ENCODE measurements around the gene HCK.

HCK gene

DNA sequence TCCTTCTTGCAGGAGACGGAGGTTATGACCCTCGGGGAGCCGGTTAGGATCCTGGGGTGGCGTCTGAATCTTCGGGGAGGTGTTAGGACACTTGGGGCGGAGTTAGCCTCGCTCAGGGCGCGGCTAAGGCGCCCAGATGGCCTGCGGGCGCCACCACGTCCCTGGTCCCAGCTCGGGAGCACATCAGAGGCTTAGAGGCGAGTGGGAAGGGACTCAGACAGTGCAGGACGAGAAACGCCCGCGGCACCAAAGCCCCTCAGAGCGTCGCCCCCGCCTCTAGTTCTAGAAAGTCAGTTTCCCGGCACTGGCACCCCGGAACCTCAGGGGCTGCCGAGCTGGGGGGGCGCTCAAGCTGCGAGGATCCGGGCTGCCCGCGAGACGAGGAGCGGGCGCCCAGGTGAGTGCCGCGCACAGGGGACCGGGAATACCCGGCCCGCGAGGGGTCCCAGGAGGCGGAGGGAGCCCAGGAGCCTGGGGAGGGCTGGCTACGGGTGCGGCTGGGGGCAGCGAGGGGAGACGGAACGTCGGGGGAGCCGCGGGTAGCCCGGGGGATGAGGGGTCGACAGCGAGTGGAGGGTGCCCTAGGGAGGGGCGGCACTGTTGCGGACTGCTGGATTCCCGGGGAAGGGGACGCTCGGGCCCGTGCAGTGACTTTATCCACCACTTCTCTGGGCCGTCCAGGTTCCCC, at the start of gene HCK:
Gene HCK (plus strand): TSS at position 153 of the 688 bp plus-strand sequence.
- no peak for DNase-seq (ENCODE audit: low read depth)

- DNase-seq (ENCODE audit: low read depth) = no peak
Observed at GRCh38 chr20:32003325-32003724, 48.7 kb upstream of the HCK start.

DNA sequence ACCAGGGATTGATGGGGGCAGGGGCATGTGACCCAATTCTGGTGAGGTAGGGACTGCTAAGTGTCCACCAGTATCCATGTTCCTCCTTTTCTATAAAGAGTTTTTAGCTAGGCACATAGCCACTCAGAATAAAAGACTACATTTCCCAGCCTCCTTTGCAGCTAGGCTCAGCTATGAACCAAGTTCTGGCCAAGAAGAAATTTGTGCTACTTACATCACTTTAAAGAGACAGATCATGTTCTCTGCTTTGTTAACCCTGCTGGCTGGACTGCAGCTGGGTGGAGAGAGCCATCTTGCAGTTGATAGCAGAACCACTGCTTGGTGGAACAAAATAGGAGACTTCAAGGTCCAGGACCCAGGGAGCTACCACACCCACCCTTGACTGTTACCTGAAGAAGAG, 47.1 kb upstream of the HCK start:
- no peak for DNase-seq (ENCODE audit: low read depth)

- no peak for DNase-seq (ENCODE audit: low read depth)
Observed at GRCh38 chr20:32006053-32006452, 46.0 kb upstream of the HCK start.

DNA sequence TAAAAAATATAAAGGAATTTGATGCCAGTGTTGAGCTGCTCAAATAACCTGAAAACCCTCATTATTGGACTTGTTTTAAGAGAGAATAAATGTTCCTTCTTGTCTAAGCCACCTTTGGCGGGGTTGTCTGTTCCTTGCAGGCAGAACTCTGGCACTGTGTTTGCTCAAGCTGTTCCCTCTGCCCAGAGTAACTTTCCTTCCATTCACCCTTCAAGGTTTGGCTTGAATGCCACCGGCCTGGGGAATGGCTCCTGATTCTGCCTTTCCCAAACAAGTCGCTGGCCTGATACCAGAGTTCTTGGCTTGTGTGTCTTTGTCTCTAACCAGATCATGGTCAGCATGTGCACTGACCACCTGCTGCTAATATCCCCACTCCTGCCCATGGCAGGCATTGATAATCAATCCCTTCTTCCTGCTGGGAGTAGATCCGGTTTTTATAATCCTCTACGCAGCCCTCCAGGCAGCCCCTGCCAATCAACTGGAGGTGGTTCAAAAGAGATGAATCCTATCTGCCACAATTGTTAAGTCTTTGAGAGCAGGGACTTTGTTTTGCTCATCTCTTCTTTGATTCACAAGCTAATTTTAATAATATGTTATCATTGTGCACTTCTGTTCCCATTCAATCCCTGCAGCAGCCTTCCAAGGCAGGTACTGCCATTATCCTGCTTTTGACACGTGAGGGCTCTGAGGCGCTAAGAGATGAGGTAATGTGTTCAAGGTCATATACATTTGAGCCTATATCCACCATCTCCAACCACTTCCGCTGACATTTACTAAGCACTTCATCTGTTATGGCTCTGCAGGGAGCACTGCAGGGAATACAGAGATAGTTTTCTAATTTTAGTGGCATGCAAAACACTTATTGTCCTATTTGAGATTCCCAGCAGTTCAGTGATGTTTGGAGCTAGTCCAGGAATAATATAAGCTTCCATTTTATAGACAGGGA, 44.9 kb upstream of the HCK start:
- DNase-seq (ENCODE audit: low read depth) = no peak

DNA sequence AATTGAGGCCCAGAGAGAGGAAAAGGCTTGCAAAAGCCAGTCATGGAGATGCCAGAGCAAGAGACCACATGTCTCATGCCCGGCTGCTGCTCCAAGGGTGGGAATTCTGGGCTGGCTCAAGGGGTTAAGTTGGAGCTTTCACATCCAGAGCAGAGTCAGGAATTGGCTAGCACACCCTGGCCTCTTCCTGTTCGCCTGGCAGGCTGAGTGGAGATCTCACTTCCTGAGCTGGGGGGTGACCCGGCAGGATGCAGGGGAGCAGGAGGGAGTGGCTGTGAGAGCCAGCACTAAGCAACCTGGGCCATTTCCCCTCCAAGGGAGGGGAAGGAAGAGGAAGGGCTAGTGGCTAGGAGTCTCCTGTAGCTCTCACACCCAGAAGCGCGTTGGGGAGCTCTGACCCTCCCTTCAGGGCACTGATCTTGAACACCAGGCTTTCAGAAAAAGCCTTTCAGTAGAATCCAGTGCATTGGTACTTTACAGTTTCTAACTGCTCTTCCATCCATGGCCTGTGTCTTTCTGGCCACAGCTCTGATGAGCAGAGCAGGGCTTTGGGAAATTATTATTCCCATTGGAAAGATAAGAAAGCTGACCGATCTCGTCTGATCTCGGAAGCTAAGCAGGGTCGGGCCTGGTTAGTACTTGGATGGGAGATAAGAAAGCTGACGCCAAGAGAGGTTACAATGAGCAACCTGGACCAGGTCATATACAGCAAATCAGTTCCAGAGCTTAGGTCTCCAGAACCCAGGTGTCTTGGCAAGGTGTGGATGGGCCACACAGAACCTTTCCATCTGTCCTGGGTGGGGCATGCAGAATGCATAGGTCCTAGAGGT, 44.0 kb upstream of the HCK start:
- no peak for DNase-seq (ENCODE audit: low read depth)

- DNase-seq (ENCODE audit: low read depth) = no peak
Observed at GRCh38 chr20:32009564-32009963, 42.5 kb upstream of the HCK start.

DNA sequence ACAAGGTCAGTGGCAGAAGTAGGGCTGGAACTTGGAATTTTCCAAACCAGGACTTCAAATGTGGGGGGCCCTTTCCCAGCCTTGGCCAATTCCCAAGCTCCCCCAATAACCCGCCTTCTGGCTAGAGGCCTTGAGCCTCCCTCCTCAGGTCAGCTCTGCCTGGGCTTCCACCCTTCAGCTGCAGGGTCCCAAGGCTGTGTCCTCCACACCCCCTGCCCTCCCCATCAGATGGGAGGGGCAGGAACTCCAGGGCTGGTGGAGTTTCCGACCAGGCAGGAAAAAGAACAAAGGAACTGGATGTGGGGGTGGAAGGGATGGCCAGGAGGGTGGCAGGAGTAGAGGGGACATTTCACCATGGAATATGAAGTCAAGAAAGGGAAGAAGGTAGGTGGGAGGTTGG, 41.9 kb upstream of the HCK start, which contains the start of gene CCM2L:
Gene CCM2L (plus strand): TSS at position 338 of the 400 bp plus-strand sequence. CDS start 17 bp downstream, at position 355.
- DNase-seq (ENCODE audit: low read depth) = no peak

DNA sequence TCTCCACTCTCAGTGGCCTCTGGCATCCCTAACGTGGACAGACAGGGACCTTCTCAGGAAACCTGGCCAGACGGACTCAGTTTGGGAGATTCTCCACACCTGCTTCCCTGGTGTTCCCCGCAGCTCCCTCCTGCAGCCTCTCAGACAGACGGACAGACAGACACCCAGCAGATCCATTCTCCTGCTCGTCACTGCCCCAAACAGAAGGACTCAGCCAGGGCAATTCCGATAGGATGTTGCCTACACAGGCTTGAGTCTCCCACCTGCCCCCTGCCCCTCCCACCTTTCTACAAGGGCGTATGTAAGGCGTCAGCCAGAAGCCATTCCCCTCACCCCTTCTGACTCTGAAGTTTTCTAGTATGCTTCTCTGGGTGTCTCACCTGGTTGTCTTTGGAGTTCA, 41.4 kb upstream of the HCK start:
- no peak for DNase-seq (ENCODE audit: low read depth)

DNA sequence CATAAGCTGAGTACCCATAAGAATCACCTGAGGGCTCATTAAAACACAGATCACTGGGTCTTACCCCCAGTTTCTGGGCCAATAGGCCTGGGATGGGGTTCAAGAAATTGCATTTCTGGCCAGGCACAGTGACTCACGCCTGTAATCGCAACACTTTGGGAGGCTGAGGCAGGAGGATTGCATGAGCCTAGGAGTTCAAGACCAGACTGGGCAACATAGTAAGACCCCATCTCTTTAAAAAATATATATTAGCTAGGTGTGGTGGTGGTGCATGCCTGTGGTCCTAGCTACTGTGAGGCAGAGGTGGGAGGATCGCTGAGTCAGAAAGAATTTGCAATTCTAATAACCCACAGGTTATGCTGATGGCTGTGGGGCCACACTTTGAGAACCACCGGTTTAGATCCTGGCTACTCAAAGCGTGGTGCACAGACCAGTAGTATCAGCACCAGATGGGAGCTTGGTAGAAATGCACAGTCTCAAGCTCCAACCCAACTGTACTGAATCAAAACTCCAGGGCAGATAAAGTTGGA, 39.8 kb upstream of the HCK start:
- DNase-seq (ENCODE audit: low read depth) = no peak

DNA sequence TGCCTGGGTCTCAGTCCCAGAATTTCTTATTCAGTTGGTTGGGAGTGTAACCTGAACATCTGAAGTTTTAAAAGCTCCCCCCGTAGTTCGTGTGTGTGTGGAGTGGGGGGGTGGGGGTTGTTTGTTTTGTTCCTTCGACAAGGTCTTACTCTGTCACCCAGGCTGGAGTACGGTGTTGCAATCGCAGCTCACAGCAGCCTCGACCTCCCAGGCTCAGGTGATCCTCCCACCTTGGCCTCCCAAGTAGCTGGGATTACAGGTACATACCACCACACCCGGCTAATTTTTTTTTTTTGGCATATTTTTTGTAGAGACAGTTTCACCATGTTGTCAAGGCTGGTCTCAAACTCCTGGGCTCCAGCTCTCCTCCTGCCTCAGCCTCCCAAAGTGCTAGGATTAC, 38.7 kb upstream of the HCK start:
- DNase-seq (ENCODE audit: low read depth) = no peak

GRCh38 chr20:32017711-32018251, 34.3 kb upstream of the HCK start:
- DNase-seq (ENCODE audit: low read depth) = no peak

- no peak for DNase-seq (ENCODE audit: low read depth)
Observed at GRCh38 chr20:32018269-32019155, 33.5 kb upstream of the HCK start.

- no peak for DNase-seq (ENCODE audit: low read depth)
Observed at GRCh38 chr20:32019156-32019510, 32.9 kb upstream of the HCK start.

GRCh38 chr20:32019563-32020463, 32.2 kb upstream of the HCK start:
- DNase-seq (ENCODE audit: low read depth) = no peak

GRCh38 chr20:32021091-32021490, 31.0 kb upstream of the HCK start:
- DNase-seq (ENCODE audit: low read depth) = no peak

GRCh38 chr20:32024683-32025295, 27.3 kb upstream of the HCK start:
- no peak for DNase-seq (ENCODE audit: low read depth)

- no peak for DNase-seq (ENCODE audit: low read depth)
Observed at GRCh38 chr20:32027643-32028042, 24.4 kb upstream of the HCK start.

- no peak for DNase-seq (ENCODE audit: low read depth)
Observed at GRCh38 chr20:32028647-32029372, 23.2 kb upstream of the HCK start.
